M059J (cell line): Measurements from ENCODE around the gene ZNF232. TPM values are rescaled to one million over a fixed set of nuclear protein-coding genes. Genes with fewer than 3 reads are reported as not detected.
"Not testable (repeated sequence)": the region's sequence is repeated elsewhere in the genome, so short reads cannot be mapped to it uniquely, and the experiment has no call there.

Source experiments
- DNase-seq: peaks from one replicate; pipeline ENCODE4 v3.0.0-alpha.2; 2012; ENCODE audit warnings: low read depth
- total RNA-seq: library from RNA; depleted of rRNA; stranded (reverse); fragments of >200 nt; shearing (Covaris generic); gene quantifications from 2 replicates; pipeline ENCODE4 v1.2.3, GENCODE V29; 2014; rRNA removed

Gene ZNF232
- 7.1 and 8.9 TPM in 2 replicates for total RNA-seq

DNA sequence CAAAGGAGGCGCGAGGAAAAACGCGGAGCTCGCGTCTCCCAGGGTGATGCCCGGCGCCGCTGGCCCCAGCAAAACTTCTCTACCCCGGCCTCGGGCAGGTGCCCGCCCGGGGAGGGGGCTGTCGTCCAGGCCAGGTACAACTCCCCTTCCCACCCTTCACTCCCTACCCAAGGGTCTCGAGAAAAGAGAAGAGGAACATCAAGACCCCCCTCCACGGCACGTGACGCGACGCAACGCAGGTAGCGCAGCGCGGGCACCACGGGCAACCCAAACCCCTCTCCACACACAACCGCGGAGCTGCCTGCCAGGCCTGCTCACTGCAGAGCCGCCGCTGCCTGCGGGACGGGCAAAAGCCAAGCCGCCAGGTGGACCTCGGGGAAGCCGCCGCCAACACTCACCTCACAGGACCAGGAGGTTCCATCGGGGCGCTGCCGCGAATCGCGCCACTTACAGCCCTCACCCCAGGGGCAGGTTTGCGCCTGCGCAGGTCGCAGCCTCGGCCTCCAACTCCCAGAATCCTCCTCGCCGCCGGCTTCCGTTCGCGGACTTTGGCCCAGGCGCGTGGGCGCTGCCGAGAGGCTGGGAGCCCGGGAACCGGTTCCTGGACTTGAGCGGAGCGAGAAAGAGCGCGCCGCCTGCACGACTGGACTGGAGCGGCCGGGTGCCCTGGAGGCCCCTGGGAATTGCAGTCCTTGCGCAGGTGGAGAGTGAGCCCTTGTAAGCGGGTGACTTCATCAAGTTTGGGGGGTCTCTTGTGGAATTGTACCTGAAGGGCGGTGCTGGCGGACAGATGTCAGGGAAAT is at the start of gene ZNF232:
Gene ZNF232, minus strand, starts transcription at position 477 of the 803 bp plus-strand sequence. Its CDS starts 56 bp downstream, at position 421.
- DNase-seq = peak; percentile 93

DNA sequence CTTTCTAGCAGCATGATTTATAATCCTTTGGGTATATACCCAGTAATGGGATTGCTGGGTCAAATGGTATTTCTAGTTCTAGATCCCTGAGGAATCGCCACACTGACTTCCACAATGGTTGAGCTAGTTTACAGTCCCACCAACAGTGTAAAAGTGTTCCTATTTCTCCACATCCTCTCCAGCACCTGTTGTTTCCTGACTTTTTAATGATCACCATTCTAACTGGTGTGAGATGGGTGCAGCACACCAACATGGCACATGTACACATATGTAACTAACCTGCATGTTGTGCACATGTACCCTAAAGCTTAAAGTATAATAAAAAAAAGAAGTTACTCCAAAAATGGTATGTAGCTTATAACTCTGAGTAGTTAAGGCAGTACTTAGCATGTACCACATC is 49.0 kb upstream of the ZNF232 start:
- DNase-seq = not testable (repeated sequence)

DNA sequence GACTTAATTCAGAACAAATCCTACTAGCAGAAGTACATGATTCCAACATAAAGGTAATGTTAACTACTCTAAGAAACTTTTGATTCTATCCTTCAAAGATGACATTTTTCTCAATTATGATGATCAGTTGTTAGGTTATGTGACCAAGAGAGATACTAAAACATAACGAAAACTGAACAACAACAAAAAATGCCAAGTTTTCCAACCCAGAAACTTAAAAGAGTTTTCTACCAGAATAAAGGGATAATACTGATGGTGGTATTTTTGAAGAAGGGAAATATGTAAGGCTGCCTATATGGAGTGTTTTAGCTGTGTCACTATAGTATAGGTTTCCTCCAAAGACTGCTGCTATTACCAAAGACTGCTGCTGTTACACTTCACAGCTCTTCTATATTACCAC is 34.4 kb upstream of the ZNF232 start:
- not testable (repeated sequence) for DNase-seq

DNA sequence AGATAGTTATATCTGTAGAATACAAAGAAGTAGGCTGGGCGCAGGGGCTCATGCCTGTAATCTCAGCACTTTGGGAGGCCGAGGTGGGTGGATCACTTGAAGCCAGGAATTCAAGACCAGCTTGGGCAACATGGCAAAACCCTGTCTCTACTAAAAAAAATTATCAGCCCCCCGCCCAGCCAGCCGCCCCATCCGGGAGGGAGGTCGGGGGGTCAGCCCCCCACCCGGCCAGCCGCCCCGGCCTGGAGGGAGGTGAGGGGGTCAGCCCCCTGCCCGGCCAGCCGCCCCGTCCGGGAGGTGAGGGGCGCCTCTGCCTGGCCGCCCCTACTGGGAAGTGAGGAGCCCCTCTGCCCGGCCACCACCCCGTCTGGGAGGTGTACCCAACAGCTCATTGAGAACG is 31.2 kb upstream of the ZNF232 start:
- DNase-seq = not testable (repeated sequence)

- DNase-seq = no peak
Observed at GRCh38 chr17:5139458-5139732, 27.7 kb upstream of the ZNF232 start.

DNA sequence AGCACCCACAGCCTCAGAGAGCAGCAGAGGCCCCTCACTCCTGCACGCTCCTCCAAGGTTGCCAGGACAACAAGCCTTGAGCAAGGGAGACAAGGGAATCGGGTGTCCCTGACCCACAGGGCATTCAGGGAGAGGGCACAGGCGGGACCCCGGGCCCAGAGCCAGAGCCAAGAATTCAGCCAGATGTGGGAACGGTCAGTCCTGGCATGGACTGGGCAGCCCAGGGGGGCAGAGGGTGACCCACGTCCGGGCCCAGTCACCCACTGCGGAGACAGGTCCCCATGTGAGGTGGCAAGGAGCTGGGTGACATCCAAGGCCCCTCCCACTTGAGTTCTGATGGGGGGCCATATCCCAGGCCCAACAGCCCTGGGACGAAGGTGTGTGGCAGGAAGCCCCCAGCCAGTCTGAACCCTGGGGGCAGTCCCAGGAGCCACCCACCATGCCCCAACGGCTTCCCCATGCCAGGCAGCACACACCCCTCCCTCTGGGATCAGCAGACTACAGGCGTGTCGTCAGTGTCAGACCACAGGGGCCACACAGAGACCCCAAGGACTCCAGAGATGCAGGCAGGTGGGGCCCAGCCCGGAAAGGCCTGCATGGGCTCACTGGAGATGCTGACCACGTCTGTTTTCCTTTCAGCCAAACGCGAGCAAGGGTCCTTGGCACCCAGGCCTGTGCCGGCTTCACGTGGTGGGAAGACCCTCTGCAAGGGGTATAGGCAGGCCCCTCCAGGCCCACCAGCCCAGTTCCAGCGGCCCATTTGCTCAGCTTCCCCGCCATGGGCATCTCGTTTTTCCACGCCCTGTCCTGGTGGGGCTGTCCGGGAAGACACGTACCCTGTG is 27.2 kb upstream of the ZNF232 start:
- no peak for DNase-seq

DNA sequence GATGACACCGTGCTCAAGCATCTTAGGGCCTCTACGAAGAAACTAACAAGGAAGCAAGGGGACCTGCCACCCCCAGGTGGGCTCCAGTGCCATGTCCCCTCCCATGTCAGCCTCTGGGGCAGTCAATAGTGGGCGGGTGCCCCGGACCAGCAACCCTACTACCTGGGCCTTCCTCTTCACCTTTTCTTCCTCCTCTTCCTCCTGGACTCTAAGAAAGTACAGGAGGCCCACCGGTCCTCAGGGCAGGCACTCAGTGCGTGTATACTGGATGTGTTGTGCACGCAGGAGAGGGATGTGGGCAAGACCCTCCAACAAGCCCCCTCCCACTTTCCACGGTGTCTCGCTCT is 26.5 kb upstream of the ZNF232 start:
- DNase-seq = not testable (repeated sequence)

GRCh38 chr17:5137511-5138197 is 26.0 kb upstream of the ZNF232 start:
- not testable (repeated sequence) for DNase-seq

DNA sequence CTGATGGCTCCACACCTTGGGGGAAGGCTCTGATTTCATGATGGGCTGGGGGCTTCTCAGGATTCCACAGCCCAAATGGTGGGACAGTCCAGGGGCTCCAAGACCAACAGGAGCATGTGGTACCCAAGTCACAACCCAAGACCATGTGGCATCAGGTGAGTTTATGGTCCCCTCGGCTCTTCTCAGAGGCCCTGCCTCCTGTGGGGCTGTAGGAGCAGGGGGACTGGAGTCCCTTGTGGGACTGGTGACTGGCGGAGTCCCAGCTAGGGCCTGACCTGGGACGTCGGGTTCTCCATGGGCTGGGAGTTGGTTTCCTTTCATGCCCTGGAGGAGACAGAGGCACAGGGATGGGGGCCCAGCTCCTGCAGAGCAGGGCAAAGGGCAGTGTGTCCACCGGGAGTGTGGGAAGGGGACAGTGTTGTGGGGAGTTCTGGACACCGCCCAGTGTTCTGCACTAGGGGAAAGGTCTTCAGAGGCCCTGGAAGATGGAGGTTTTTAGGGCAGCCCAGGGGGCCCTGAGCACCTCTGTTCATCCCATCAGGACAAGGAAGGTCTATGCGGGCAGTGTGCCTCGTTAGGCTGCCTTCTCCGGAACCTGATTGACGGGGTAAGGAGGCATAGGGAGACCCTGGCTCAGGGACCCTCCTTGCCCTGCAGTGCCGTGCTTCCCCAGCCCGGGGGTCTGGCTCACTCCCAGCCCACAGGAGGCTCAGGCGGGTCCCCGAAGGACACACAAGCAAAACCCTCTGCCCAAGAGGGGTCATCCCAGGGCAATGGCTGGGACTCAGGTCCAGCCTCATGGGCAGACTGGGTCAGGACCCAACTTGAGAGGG is 25.1 kb upstream of the ZNF232 start:
- DNase-seq = not testable (repeated sequence)

GRCh38 chr17:5135726-5136579 is 24.3 kb upstream of the ZNF232 start:
- DNase-seq = no peak

- DNase-seq = not testable (repeated sequence)
Observed at GRCh38 chr17:5135131-5135712, 23.5 kb upstream of the ZNF232 start.

DNA sequence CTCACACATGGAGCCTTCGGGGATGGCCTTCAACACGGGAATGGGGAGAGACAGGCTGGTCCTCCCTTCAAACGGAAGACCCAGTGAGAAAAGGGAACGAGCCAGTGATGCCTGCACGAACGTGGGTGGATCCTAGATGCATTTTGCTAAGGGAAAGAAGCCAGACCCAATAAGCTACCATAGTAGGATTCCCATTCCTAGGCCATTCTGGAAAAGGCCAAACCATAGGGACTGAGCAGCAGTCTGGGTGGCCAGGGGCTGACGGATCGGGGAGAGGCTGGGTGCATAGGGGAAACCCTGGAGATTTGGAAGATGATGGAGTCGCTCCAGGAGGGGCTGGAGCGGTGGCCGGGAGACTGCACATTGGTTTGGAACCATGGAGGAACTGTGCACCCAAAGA is 22.9 kb upstream of the ZNF232 start:
- DNase-seq = not testable (repeated sequence)

- DNase-seq = not testable (repeated sequence)
Observed at GRCh38 chr17:5133961-5134360, 22.3 kb upstream of the ZNF232 start.

DNA sequence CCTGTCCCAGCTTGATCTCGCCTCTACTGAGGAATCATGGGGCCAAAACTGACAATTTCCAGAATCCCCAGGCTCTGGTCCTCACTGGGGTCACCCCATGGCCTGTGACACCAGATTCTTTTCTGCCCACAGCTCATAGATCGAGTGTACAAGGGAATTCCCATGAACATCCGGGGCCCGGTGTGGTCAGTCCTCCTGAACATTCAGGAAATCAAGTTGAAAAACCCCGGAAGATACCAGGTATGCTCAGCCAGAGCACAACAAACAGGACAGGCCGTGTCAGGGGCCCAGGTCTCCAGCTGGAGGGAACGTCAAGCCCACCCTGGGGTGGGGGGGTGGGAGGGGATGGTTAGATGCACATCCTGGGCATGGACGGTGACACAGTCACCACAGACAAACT is 21.6 kb upstream of the ZNF232 start:
- DNase-seq = no peak

GRCh38 chr17:5132503-5133225 is 21.0 kb upstream of the ZNF232 start:
- DNase-seq = not testable (repeated sequence)

DNA sequence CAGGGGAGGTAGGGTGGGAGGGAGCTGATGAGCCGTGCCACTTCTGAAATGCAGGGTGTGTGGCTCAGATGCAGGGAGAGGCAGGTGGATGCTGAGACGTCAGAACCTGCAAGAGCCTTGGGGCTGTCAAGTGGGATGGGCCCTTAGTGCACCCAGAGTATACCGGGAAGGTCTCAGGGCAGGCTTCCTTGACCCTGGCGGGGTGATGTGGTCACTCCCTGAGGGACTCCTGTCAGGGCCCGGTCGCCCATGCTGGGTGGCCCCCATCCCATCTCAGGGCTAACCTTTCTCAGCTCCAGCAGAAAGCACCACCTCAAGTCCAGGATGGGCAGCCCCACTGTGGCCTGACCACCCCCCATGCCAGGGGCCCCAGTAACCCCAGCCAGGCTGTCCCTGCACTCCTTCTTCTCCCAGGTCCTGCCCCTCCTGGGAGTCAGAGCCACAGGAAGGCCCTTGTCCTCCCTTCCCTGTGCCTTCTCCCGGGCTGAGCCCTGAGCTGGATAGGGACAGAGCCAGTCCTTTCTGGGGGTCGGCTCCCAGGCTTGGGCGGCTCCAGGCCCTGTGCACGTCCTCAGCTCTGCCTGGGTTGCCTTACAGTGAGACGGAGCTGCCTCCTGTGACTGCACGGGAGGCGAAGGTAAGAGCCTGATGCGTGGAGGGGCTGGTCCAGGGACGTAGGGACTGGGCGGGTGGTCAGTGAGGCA is 20.3 kb upstream of the ZNF232 start:
- not testable (repeated sequence) for DNase-seq

GRCh38 chr17:5131146-5131715 is 19.6 kb upstream of the ZNF232 start:
- no peak for DNase-seq

- not testable (repeated sequence) for DNase-seq
Observed at GRCh38 chr17:5130687-5131086, 19.0 kb upstream of the ZNF232 start.
